BLaER1 (cell line): Measurements from ENCODE around the gene UCP1.

Source experiments
- H3K27ac ChIP-seq: shearing (Covaris generic); formaldehyde crosslinking; 2 replicates; pipeline ENCODE4 v1.8.1; 2022
- H3K27me3 ChIP-seq: shearing (Covaris generic); formaldehyde crosslinking; 2 replicates; pipeline ENCODE4 v1.8.1; 2022
- H3K36me3 ChIP-seq: shearing (Covaris generic); formaldehyde crosslinking; 2 replicates; pipeline ENCODE4 v1.8.1; 2022
- H3K4me1 ChIP-seq: shearing (Covaris generic); formaldehyde crosslinking; 2 replicates; pipeline ENCODE4 v1.8.1; 2022
- H3K4me2 ChIP-seq: shearing (Covaris generic); formaldehyde crosslinking; 2 replicates; pipeline ENCODE4 v1.8.1; 2022
- H3K4me3 ChIP-seq: shearing (Covaris generic); formaldehyde crosslinking; 2 replicates; pipeline ENCODE4 v1.8.1; 2022
- H3K9ac ChIP-seq: shearing (Covaris generic); formaldehyde crosslinking; 2 replicates; pipeline ENCODE4 v1.8.1; 2022
- H3K9me3 ChIP-seq: shearing (Covaris generic); formaldehyde crosslinking; 2 replicates; pipeline ENCODE4 v1.8.1; 2022
- H4K20me1 ChIP-seq: shearing (Covaris generic); formaldehyde crosslinking; 2 replicates; pipeline ENCODE4 v1.8.1; 2022
- Cebpa-rat ChIP-seq: shearing (Covaris generic); IDR thresholded peaks from 2 replicates; pipeline ENCODE4 v1.8.1; 2022

Gene UCP1

GRCh38 chr4:140602714-140603113, 34.0 kb upstream of the UCP1 start:
- Histone ChIP-seq H3K4me1 (peaks cover 7% of the 10 kb centered on the region), H3K36me3 (no peaks in the 10 kb centered on the region), H3K27ac (no peak overlapping the region), H4K20me1 (no peaks in the 10 kb centered on the region), H3K9ac (no peak overlapping the region), H3K9me3 (no peaks in the 10 kb centered on the region), H3K27me3 (no peaks in the 10 kb centered on the region), H3K4me3 (no peak overlapping the region), H3K4me2 (0 out of 2 replicates have a peak overlapping the region, but pooled peaks have one; percentile 5)
- no peak for TF ChIP-seq Cebpa-rat

- Histone ChIP-seq H4K20me1 (no peaks in the 10 kb centered on the region), H3K36me3 (no peaks in the 10 kb centered on the region), H3K9ac (no peak overlapping the region), H3K27ac (no peak overlapping the region), H3K9me3 (no peaks in the 10 kb centered on the region), H3K4me1 (peaks cover 7% of the 10 kb centered on the region), H3K4me2 (no peak overlapping the region), H3K27me3 (no peaks in the 10 kb centered on the region), H3K4me3 (no peak overlapping the region)
- TF ChIP-seq Cebpa-rat = no peak
These were observed 31.6 kb upstream of the UCP1 start for GRCh38 chr4:140600408-140600807.

- no peak for TF ChIP-seq Cebpa-rat
- H3K36me3 ChIP-seq = no peaks in the 10 kb centered on the region
- no peak overlapping the region for H3K9ac ChIP-seq
- H3K27ac ChIP-seq = no peak overlapping the region
- no peaks in the 10 kb centered on the region for H3K9me3 ChIP-seq
- H3K4me3 ChIP-seq = no peak overlapping the region
- no peaks in the 10 kb centered on the region for H3K27me3 ChIP-seq
- H3K4me1 ChIP-seq = no peaks in the 10 kb centered on the region
- H4K20me1 ChIP-seq = no peaks in the 10 kb centered on the region
- no peak overlapping the region for H3K4me2 ChIP-seq
These were observed 26.3 kb upstream of the UCP1 start for GRCh38 chr4:140595065-140595464.

GRCh38 chr4:140584439-140584838, 15.7 kb upstream of the UCP1 start:
- Histone ChIP-seq H3K27ac (no peak overlapping the region), H4K20me1 (no peaks in the 10 kb centered on the region), H3K9ac (no peak overlapping the region), H3K4me2 (no peak overlapping the region), H3K4me3 (no peak overlapping the region), H3K36me3 (no peaks in the 10 kb centered on the region), H3K27me3 (no peaks in the 10 kb centered on the region), H3K4me1 (no peaks in the 10 kb centered on the region), H3K9me3 (no peaks in the 10 kb centered on the region)
- TF ChIP-seq Cebpa-rat = no peak

- no peak overlapping the region for H3K4me3 ChIP-seq
- no peak for TF ChIP-seq Cebpa-rat
- no peaks in the 10 kb centered on the region for H3K27me3 ChIP-seq
- no peaks in the 10 kb centered on the region for H4K20me1 ChIP-seq
- no peak overlapping the region for H3K4me2 ChIP-seq
- H3K27ac ChIP-seq = no peak overlapping the region
- H3K36me3 ChIP-seq = no peaks in the 10 kb centered on the region
- no peaks in the 10 kb centered on the region for H3K9me3 ChIP-seq
- no peaks in the 10 kb centered on the region for H3K4me1 ChIP-seq
- H3K9ac ChIP-seq = no peak overlapping the region
These were observed 12.3 kb upstream of the UCP1 start for GRCh38 chr4:140581078-140581477.

GRCh38 chr4:140579278-140579677, 10.5 kb upstream of the UCP1 start:
- Histone ChIP-seq H3K9me3 (no peaks in the 10 kb centered on the region), H3K9ac (no peak overlapping the region), H3K4me1 (no peaks in the 10 kb centered on the region), H3K4me3 (no peak overlapping the region), H3K27me3 (no peaks in the 10 kb centered on the region), H3K4me2 (no peak overlapping the region), H3K36me3 (no peaks in the 10 kb centered on the region), H4K20me1 (no peaks in the 10 kb centered on the region), H3K27ac (no peak overlapping the region)
- TF ChIP-seq Cebpa-rat = no peak

- no peaks in the 10 kb centered on the region for H3K36me3 ChIP-seq
- H3K4me1 ChIP-seq = no peaks in the 10 kb centered on the region
- H3K4me3 ChIP-seq = no peak overlapping the region
- H4K20me1 ChIP-seq = no peaks in the 10 kb centered on the region
- H3K27me3 ChIP-seq = no peaks in the 10 kb centered on the region
- H3K9me3 ChIP-seq = no peaks in the 10 kb centered on the region
- H3K9ac ChIP-seq = no peak overlapping the region
- H3K27ac ChIP-seq = no peak overlapping the region
- TF ChIP-seq Cebpa-rat = no peak
- no peak overlapping the region for H3K4me2 ChIP-seq
These were observed 6.7 kb upstream of the UCP1 start for GRCh38 chr4:140575489-140575888.

- TF ChIP-seq Cebpa-rat = no peak
- Histone ChIP-seq H3K27ac (no peak overlapping the region), H3K9me3 (peaks cover 10% of the 10 kb centered on the region), H4K20me1 (no peaks in the 10 kb centered on the region), H3K27me3 (peaks cover 18% of the 10 kb centered on the region; the same call in 1 of the 2 replicates), H3K9ac (no peak overlapping the region), H3K4me1 (peaks cover 15% of the 10 kb centered on the region), H3K36me3 (no peaks in the 10 kb centered on the region), H3K4me3 (no peak overlapping the region), H3K4me2 (no peak overlapping the region)
These were observed 2.9 kb upstream of the UCP1 start for GRCh38 chr4:140571620-140572019.

- Histone ChIP-seq H3K27ac (no peak overlapping the region), H3K4me3 (no peak overlapping the region), H3K27me3 (peaks cover 18% of the 10 kb centered on the region; the same call in 1 of the 2 replicates), H3K36me3 (no peaks in the 10 kb centered on the region), H3K4me1 (peaks cover 16% of the 10 kb centered on the region), H3K9ac (no peak overlapping the region), H4K20me1 (no peaks in the 10 kb centered on the region), H3K4me2 (no peak overlapping the region), H3K9me3 (peaks cover 10% of the 10 kb centered on the region)
- no peak for TF ChIP-seq Cebpa-rat
These were observed 512 bp upstream of the UCP1 start for GRCh38 chr4:140569307-140569638.

GRCh38 chr4:140559696-140560095, 9.1 kb downstream of the UCP1 start:
- Histone ChIP-seq H3K9me3 (no peaks in the 10 kb centered on the region), H3K4me2 (no peak overlapping the region), H3K4me3 (no peak overlapping the region), H3K27me3 (no peaks in the 10 kb centered on the region), H3K36me3 (no peaks in the 10 kb centered on the region), H3K9ac (no peak overlapping the region), H3K27ac (no peak overlapping the region), H3K4me1 (peaks cover 9% of the 10 kb centered on the region), H4K20me1 (no peaks in the 10 kb centered on the region)
- TF ChIP-seq Cebpa-rat = no peak

- no peak overlapping the region for H3K27ac ChIP-seq
- H4K20me1 ChIP-seq = no peaks in the 10 kb centered on the region
- no peaks in the 10 kb centered on the region for H3K27me3 ChIP-seq
- TF ChIP-seq Cebpa-rat = no peak
- no peaks in the 10 kb centered on the region for H3K36me3 ChIP-seq
- no peak overlapping the region for H3K4me2 ChIP-seq
- no peaks in the 10 kb centered on the region for H3K9me3 ChIP-seq
- H3K9ac ChIP-seq = no peak overlapping the region
- H3K4me3 ChIP-seq = no peak overlapping the region
- H3K4me1 ChIP-seq = peaks cover 9% of the 10 kb centered on the region
These were observed 10.8 kb downstream of the UCP1 start for GRCh38 chr4:140557831-140558435.
